Measurements from ENCODE around the gene CREB3. TPM values are rescaled to one million over a fixed set of nuclear protein-coding genes. Genes with fewer than 3 reads are reported as not detected.

CREB3 gene
- polyA plus RNA-seq, 1 donor from 2014 or later, result 88.4 TPM

DNA sequence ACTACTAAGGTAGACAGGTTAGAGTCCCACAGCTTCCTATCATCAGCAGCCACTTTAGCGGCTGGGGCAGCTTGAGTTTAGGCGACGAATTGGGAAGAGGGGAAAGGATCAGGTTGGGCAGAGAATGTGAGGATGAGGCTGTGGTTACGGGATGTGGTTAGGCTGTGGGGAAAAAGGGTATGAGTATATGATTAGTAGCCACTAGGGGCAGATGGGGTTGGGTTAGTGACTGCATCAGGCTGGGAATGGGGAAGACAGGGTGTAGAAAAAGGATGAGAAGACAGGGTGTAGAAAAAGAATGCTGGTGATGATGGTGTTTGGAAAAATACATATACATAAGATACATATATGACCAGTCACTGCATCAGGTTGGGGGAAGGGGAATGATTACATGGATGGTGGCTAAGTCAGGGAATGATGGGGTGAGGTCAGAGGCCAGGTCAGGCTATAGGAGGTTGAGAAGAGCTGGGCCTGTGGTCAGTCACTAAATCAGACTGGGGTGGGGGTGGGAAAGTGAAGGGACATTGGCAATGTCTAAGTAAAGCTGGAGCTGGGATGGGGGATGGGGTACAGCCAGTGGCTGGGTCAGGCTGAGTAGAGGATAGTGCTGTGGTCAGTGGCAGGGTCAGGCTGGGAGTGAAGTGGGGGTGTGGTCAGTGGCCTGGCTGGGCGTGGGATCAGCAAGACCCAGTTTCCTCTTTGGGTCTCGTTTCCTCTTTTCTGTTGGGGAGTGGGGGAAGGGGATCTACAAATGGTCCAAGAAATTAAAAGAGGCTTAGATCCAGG lies 2.6 kb upstream of the CREB3 start:
- Histone ChIP-seq H3K4me2 (ENCODE audit: low read length) (peak overlapping the region; percentile 25), H3K9me3 (ENCODE audit: low read length) (no peaks in the 10 kb centered on the region), H3K36me3 (ENCODE audit: insufficient read depth, low read length) (no peaks in the 10 kb centered on the region), H3K27ac (ENCODE audit: low read length) (no peak overlapping the region), H3K27me3 (ENCODE audit: insufficient read depth, low read depth, low read length) (no peaks in the 10 kb centered on the region), H3K9me2 (ENCODE audit: insufficient read depth, low read length) (no peaks in the 10 kb centered on the region), H3K4me3 (ENCODE audit: low read length) (peak overlapping the region; percentile 81), H3K9ac (ENCODE audit: low read length) (no peak overlapping the region), H3F3A (ENCODE audit: insufficient read depth, low read length, poor library complexity, severe bottlenecking) (no peaks in the 10 kb centered on the region), H4K20me1 (ENCODE audit: insufficient read depth) (no peaks in the 10 kb centered on the region), H2AFZ (ENCODE audit: low read depth, low read length) (no peak overlapping the region), H3K79me2 (replicated peaks; ENCODE audit: insufficient read depth, low read length) (peaks cover 31% of the 10 kb centered on the region)
- TF ChIP-seq, protein P1, sequence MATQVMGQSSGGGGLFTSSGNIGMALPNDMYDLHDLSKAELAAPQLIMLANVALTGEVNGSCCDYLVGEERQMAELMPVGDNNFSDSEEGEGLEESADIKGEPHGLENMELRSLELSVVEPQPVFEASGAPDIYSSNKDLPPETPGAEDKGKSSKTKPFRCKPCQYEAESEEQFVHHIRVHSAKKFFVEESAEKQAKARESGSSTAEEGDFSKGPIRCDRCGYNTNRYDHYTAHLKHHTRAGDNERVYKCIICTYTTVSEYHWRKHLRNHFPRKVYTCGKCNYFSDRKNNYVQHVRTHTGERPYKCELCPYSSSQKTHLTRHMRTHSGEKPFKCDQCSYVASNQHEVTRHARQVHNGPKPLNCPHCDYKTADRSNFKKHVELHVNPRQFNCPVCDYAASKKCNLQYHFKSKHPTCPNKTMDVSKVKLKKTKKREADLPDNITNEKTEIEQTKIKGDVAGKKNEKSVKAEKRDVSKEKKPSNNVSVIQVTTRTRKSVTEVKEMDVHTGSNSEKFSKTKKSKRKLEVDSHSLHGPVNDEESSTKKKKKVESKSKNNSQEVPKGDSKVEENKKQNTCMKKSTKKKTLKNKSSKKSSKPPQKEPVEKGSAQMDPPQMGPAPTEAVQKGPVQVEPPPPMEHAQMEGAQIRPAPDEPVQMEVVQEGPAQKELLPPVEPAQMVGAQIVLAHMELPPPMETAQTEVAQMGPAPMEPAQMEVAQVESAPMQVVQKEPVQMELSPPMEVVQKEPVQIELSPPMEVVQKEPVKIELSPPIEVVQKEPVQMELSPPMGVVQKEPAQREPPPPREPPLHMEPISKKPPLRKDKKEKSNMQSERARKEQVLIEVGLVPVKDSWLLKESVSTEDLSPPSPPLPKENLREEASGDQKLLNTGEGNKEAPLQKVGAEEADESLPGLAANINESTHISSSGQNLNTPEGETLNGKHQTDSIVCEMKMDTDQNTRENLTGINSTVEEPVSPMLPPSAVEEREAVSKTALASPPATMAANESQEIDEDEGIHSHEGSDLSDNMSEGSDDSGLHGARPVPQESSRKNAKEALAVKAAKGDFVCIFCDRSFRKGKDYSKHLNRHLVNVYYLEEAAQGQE (IDR thresholded peaks at IDR 0.05; ENCODE audit: borderline replicate concordance), result no peak
- TF ChIP-seq, protein P2, sequence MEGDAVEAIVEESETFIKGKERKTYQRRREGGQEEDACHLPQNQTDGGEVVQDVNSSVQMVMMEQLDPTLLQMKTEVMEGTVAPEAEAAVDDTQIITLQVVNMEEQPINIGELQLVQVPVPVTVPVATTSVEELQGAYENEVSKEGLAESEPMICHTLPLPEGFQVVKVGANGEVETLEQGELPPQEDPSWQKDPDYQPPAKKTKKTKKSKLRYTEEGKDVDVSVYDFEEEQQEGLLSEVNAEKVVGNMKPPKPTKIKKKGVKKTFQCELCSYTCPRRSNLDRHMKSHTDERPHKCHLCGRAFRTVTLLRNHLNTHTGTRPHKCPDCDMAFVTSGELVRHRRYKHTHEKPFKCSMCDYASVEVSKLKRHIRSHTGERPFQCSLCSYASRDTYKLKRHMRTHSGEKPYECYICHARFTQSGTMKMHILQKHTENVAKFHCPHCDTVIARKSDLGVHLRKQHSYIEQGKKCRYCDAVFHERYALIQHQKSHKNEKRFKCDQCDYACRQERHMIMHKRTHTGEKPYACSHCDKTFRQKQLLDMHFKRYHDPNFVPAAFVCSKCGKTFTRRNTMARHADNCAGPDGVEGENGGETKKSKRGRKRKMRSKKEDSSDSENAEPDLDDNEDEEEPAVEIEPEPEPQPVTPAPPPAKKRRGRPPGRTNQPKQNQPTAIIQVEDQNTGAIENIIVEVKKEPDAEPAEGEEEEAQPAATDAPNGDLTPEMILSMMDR (IDR thresholded peaks at IDR 0.05; ENCODE audit: poor library complexity, severe bottlenecking), result peak; percentile 56

DNA sequence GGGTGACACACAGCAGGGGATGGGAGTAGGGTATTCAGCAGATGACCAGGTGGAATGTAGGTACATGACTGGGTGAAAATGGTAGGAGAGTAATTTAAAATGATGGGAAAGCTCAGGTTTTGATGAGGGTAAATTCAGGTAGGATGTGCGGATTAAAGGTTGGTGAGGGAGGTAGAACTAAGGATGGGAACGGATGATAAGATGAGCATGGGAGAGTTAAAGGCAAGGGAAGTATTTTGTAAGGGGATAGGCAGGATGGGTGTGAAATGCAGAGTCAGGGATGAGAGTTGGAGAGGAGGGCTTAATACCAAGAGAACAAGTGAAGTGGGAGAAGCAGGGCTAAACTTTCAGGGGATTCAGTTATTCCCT lies 2.0 kb upstream of the CREB3 start:
- peaks cover 31% of the 10 kb centered on the region for H3K79me2 ChIP-seq (replicated peaks; ENCODE audit: insufficient read depth, low read length)
- no peak overlapping the region for H3K27ac ChIP-seq (ENCODE audit: low read length)
- H3K27me3 ChIP-seq (ENCODE audit: insufficient read depth, low read depth, low read length), result no peaks in the 10 kb centered on the region
- no peaks in the 10 kb centered on the region for H4K20me1 ChIP-seq (ENCODE audit: insufficient read depth)
- H2AFZ ChIP-seq (ENCODE audit: low read depth, low read length), result no peak overlapping the region
- no peaks in the 10 kb centered on the region for H3F3A ChIP-seq (ENCODE audit: insufficient read depth, low read length, poor library complexity, severe bottlenecking)
- peak overlapping the region; percentile 81 for H3K4me3 ChIP-seq (ENCODE audit: low read length)
- H3K9me3 ChIP-seq (ENCODE audit: low read length), result no peaks in the 10 kb centered on the region
- TF ChIP-seq TAF1 (IDR thresholded peaks at IDR 0.05; ENCODE audit: low read depth) (no peak), EZH2 (IDR thresholded peaks at IDR 0.05; ENCODE audit: borderline replicate concordance, insufficient read depth, low read length, poor library complexity, severe bottlenecking) (no peak), MXI1 (conservative IDR thresholded peaks at IDR 0.05; ENCODE audit: poor library complexity, severe bottlenecking) (no peak), RAD21 (conservative IDR thresholded peaks at IDR 0.05) (no peak), SMC3 (conservative IDR thresholded peaks at IDR 0.05; ENCODE audit: poor library complexity) (no peak), POLR2AphosphoS5 (IDR thresholded peaks at IDR 0.05) (no peak), EP300 (conservative IDR thresholded peaks at IDR 0.05; ENCODE audit: poor library complexity, severe bottlenecking) (no peak)
- TF ChIP-seq, protein P1 (IDR thresholded peaks at IDR 0.05; ENCODE audit: borderline replicate concordance), result no peak
- TF ChIP-seq, protein P2 (IDR thresholded peaks at IDR 0.05; ENCODE audit: poor library complexity, severe bottlenecking), result no peak
- H3K9ac ChIP-seq (ENCODE audit: low read length), result no peak overlapping the region
- H3K4me2 ChIP-seq (ENCODE audit: low read length), result peak overlapping the region; percentile 25
- no peaks in the 10 kb centered on the region for H3K9me2 ChIP-seq (ENCODE audit: insufficient read depth, low read length)
- H3K36me3 ChIP-seq (ENCODE audit: insufficient read depth, low read length), result no peaks in the 10 kb centered on the region

Measured in neural cell (in vitro differentiated cells).